Lung (tissue), 12 donors: ENCODE results near the gene PREP. TPM values are rescaled to one million over a fixed set of nuclear protein-coding genes. Genes with fewer than 3 reads are reported as not detected.

Experiments used
- ATAC-seq: fragments of 200-7000 bp; cut with Tn5 transposase; one replicate; pipeline ENCODE4 v1.9.1; 2020; ENCODE audit warnings: moderate number of reproducible peaks; ENCODE audit not compliant: insufficient read depth, low FRiP score
- DNase-seq, 3 donors: peaks; one replicate each; pipeline ENCODE4 v3.0.0-alpha.2; 2013 to 2017
- H3K27ac ChIP-seq, 2 donors: one replicate each; pipeline ENCODE4 v1.5.1; 2013; ENCODE audit warnings: mild to moderate bottlenecking in 2 of 2, moderate library complexity in 2 of 2, control low read depth in 1 of 2, inconsistent platforms in 1 of 2, low read depth in 1 of 2, low read length in 1 of 2
- H3K27me3 ChIP-seq, 3 donors: one replicate each; pipeline ENCODE4 v1.5.1; 2013; ENCODE audit warnings: low read length in 2 of 3; ENCODE audit not compliant: control insufficient read depth in 3 of 3, insufficient read depth in 3 of 3
- H3K36me3 ChIP-seq, 4 donors: one replicate each; pipeline ENCODE4 v1.5.1; 2013; ENCODE audit warnings: low read length in 4 of 4, mild to moderate bottlenecking in 1 of 4, moderate library complexity in 1 of 4; ENCODE audit not compliant: control insufficient read depth in 4 of 4, insufficient read depth in 4 of 4
- H3K4me1 ChIP-seq, 5 donors: one replicate each; pipeline ENCODE4 v1.5.1; 2013; ENCODE audit warnings: low read length in 5 of 5, mild to moderate bottlenecking in 2 of 5, moderate library complexity in 1 of 5; ENCODE audit not compliant: control insufficient read depth in 5 of 5, insufficient read depth in 5 of 5
- H3K4me3 ChIP-seq: one replicate; pipeline ENCODE4 v1.5.1; 2013; ENCODE audit warnings: mild to moderate bottlenecking, control low read depth, moderate library complexity
- H3K9ac ChIP-seq, 2 donors: one replicate each; pipeline ENCODE4 v1.5.1; 2013; ENCODE audit warnings: low read length in 2 of 2, control low read depth in 1 of 2; ENCODE audit not compliant: insufficient read depth in 1 of 2
- H3K9me3 ChIP-seq, 4 donors: one replicate each; pipeline ENCODE4 v1.5.1; 2013; ENCODE audit warnings: low read length in 3 of 4, mild to moderate bottlenecking in 1 of 4, moderate library complexity in 1 of 4; ENCODE audit not compliant: control insufficient read depth in 4 of 4, insufficient read depth in 3 of 4
- WGBS, 2 donors: extraction: QIAGEN DNeasy Blood & Tissue Kit; methylation state at CpG; one replicate each; pipeline ENCODE4 v1.1.7; 2013; 5-methylcytosine and 5-hydroxymethylcytosine counted together
- polyA plus RNA-seq, 2 donors: library from polyadenylated mRNA; stranded (reverse); fragments of 200-250 nt; gene quantifications; one replicate each; pipeline ENCODE4 v1.2.1, GENCODE V29; 2013
- total RNA-seq, 2 donors: library from RNA; depleted of rRNA in 1 of 2; stranded (reverse); fragments of >200 nt in 1 of 2; gene quantifications; one replicate each; pipeline ENCODE4 v1.2.1, GENCODE V29; 2014 to 2021
- TF ChIP-seq, protein P1 (sequence below): IDR thresholded peaks from 2 replicates; pipeline ENCODE4 v1.5.1; 2012; ENCODE audit warnings: mild to moderate bottlenecking; ENCODE audit errors: control extremely low read depth, extremely low read depth
- donor health status: control.
- donor health status: control.
- donor health status: Bipolar disorder and iron deficiency.
- donor health status: healthy.
- donor health status: DM: yes; HTN: yes; CAD: no.

The PREP gene
- total and polyA plus RNA-seq, 4 donors = 20.3 to 31.3 (median 25.1) TPM

DNA sequence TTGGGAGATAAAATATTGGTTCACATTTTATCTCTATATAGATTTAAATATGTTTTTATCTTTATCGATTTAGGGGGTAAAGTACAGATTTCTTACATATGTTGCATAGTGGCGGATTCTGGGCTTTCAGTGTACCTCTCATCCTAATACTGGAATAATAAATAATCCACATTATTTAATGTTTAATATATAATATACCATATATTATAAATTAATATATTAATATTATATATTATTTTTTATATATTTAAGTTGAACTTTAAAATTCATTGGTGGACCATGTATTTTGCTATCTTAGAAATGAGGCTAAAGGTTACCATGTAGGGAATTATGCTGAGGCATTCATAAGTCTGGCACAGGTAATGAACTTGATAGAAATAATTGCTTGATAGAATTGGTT lies 133.5 kb downstream of the PREP start:
- DNase-seq (no peak), ATAC-seq (no peak)
- peaks cover 0 to 3% (median 0%) of the 10 kb centered on the region in 5 donors for H3K4me1 ChIP-seq
- H3K4me3 ChIP-seq = no peak overlapping the region
- WGBS, 2 donors = 97% methylated on average over 2 of the region's 2 CpGs
- H3K9me3 ChIP-seq = peaks cover 0 to 3% (median 0%) of the 10 kb centered on the region in 4 donors
- TF ChIP-seq, protein P1, sequence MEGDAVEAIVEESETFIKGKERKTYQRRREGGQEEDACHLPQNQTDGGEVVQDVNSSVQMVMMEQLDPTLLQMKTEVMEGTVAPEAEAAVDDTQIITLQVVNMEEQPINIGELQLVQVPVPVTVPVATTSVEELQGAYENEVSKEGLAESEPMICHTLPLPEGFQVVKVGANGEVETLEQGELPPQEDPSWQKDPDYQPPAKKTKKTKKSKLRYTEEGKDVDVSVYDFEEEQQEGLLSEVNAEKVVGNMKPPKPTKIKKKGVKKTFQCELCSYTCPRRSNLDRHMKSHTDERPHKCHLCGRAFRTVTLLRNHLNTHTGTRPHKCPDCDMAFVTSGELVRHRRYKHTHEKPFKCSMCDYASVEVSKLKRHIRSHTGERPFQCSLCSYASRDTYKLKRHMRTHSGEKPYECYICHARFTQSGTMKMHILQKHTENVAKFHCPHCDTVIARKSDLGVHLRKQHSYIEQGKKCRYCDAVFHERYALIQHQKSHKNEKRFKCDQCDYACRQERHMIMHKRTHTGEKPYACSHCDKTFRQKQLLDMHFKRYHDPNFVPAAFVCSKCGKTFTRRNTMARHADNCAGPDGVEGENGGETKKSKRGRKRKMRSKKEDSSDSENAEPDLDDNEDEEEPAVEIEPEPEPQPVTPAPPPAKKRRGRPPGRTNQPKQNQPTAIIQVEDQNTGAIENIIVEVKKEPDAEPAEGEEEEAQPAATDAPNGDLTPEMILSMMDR = no peak
- H3K9ac ChIP-seq = no peak overlapping the region
- H3K36me3 ChIP-seq = no peaks in the 10 kb centered on the region
- no peak overlapping the region for H3K27ac ChIP-seq
- H3K27me3 ChIP-seq = no peaks in the 10 kb centered on the region

DNA sequence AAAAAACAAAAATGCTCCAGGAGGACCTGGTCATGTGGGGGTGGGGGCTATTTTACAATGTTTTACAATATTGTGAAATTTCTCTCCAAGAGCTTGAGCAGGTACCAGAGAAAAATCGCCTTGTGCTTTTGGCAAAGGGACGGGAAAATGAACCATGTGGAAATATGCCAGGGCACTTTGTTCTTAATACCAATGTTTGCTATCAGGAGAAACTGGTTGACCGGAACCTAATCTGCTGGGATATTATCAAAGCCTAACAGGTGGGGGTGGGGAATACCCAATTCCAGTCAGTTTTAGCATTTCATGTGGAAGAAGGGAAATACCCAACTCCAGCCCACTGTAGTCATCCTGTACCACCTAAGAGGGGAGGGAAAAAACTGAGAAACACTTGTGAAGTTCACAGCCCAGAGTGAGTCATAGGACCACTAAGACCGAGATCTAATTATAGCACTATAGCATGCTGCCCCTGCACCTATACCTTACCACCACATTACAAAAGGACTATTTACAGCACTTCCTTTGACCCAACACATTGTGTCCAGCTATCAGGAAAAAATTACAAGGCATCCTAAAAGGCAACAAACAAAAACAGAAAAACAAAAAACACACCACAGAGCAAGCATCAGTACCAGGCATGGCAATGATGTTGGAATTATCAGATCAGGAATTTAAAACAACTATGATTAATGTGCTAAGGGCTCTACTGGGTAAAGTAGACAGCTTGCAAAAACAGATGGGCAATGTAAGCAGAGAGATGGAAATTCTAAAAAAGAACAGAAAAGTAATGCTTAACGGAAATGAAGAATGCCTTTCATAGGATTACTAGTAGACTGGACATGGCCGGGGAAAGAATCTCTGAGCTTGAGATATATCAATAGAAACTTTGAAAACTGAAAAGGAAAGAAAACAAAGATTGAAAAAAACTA lies 138.9 kb downstream of the PREP start:
- no peaks in the 10 kb centered on the region for H3K27me3 ChIP-seq
- no peak overlapping the region for H3K4me3 ChIP-seq
- H3K27ac ChIP-seq = peak overlapping the region in 1 of 2 donors; percentile 6
- 73 to 87% methylated on average over 6 of the region's 6 CpGs for WGBS, 2 donors
- ATAC-seq (no peak), DNase-seq (no peak)
- peaks cover 0 to 3% (median under 1%) of the 10 kb centered on the region in 4 donors for H3K9me3 ChIP-seq
- no peak overlapping the region for H3K9ac ChIP-seq
- TF ChIP-seq, protein P1 = no peak
- peaks cover 0 to 2% (median 0%) of the 10 kb centered on the region in 5 donors for H3K4me1 ChIP-seq
- no peaks in the 10 kb centered on the region for H3K36me3 ChIP-seq

DNA sequence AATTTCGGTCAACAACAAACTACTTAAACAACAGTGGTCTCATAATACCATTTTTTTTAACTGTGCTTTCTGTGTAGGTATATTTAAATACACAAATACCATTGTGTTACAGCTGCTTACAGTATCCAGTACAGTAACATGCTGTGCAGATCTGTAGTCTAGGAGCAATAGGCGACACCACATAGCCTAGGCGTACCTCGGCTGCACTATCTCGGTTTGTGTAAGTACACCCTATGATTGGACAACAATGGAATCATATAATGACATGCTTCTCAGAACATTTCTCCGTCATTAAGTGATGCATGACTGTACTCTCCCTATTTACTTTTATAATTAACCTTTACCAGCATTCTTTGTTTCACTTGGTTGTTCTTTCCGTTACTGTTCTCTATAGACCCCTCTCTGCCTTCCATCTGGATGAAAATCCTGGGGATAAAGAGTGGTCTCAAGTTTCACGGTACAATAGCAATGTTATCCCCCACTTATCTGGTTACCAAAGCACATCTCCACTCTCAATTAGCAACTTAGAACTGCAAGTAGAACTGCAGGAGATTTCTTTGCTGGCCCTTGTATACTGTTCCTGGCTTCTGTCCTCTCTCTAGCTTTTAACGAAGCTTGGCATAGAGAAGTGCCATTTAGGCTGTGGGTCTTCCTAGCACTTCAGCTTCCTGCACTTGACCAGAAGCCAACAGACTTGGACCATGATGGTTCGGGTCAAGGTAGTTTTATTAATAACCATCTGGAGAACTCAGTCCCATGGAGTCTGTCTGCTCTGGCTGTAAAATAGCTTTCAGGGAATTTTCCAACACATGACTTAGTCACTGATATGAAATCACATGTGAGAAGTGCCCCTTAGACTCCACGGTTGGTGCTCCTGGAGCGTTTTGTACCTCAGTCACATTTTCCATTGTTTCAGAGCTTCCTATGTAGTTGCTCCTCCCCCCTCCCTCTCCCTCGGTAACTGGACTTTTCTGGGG lies 142.7 kb downstream of the PREP start:
- 68 to 79% methylated on average over 13 of the region's 13 CpGs for WGBS, 2 donors
- no peak overlapping the region for H3K9ac ChIP-seq

More for the DNA sequence above, 142.7 kb downstream of the PREP start:
- no peak overlapping the region for H3K4me3 ChIP-seq
- H3K27me3 ChIP-seq = no peaks in the 10 kb centered on the region
- H3K36me3 ChIP-seq = no peaks in the 10 kb centered on the region
- peaks cover 0 to 2% (median 0%) of the 10 kb centered on the region in 4 donors for H3K9me3 ChIP-seq
- ATAC-seq (no peak), DNase-seq (no peak)
- H3K27ac ChIP-seq = peak overlapping the region in 1 of 2 donors; percentile 91
- peaks cover 0 to 8% (median 2%) of the 10 kb centered on the region in 5 donors for H3K4me1 ChIP-seq
- TF ChIP-seq, protein P1 = no peak
